Activated naive CD8-positive, alpha-beta T cell (primary cell): Measurements from ENCODE around the gene MEI1.
"Not testable (repeated sequence)": the region's sequence is repeated elsewhere in the genome, so short reads cannot be mapped to it uniquely, and the experiment has no call there.

Experiments used
- H3K27ac Mint-ChIP-seq: one replicate; pipeline ENCODE4 v1.8.0; 2021; ENCODE audit warnings: mixed read lengths
- H3K27me3 Mint-ChIP-seq: one replicate; pipeline ENCODE4 v1.8.0; 2021; ENCODE audit warnings: mixed read lengths
- H3K36me3 Mint-ChIP-seq: one replicate; pipeline ENCODE4 v1.8.0; 2021; ENCODE audit warnings: mixed read lengths
- H3K4me1 Mint-ChIP-seq: one replicate; pipeline ENCODE4 v1.8.0; 2021; ENCODE audit warnings: low read depth, mixed read lengths
- H3K4me3 Mint-ChIP-seq: one replicate; pipeline ENCODE4 v1.8.0; 2021; ENCODE audit warnings: mild to moderate bottlenecking, mixed read lengths
- H3K9me3 Mint-ChIP-seq: one replicate; pipeline ENCODE4 v1.8.0; 2021; ENCODE audit warnings: low read depth, mixed read lengths

The MEI1 gene

DNA sequence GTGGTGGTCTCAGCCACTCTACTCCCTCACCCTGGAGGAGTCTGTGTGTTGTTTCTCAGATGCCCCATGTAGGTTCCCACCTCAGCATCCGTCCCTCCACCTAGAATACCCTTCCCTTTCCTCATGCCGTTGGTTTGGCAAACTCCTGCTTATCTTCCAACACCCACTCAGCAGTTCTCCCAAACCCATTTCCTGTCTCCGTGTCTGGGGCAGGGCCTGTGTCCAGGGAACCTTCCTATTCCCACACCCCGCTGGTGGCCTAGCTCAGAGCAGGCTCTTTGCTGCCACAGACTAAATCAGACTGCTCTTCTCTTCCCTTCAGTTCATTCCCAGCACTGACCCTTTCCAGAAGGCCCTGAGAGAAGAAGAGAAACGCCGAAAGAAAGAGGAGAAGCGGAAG, 126.1 kb downstream of the MEI1 start:
- H3K27me3 Mint-ChIP-seq = no peaks in the 10 kb centered on the region
- peak overlapping the region; percentile 81 for H3K27ac Mint-ChIP-seq
- H3K9me3 Mint-ChIP-seq = no peaks in the 10 kb centered on the region
- peaks cover 35% of the 10 kb centered on the region for H3K4me1 Mint-ChIP-seq
- peaks cover 6% of the 10 kb centered on the region for H3K36me3 Mint-ChIP-seq
- H3K4me3 Mint-ChIP-seq = no peak overlapping the region

GRCh38 chr22:41826021-41826420, 126.7 kb downstream of the MEI1 start:
- Mint-ChIP-seq H3K9me3 (no peaks in the 10 kb centered on the region), H3K4me1 (peaks cover 37% of the 10 kb centered on the region), H3K36me3 (peaks cover 6% of the 10 kb centered on the region), H3K4me3 (no peak overlapping the region), H3K27ac (no peak overlapping the region), H3K27me3 (no peaks in the 10 kb centered on the region)

- Mint-ChIP-seq H3K4me3 (no peak overlapping the region), H3K36me3 (peaks cover 6% of the 10 kb centered on the region), H3K4me1 (peaks cover 40% of the 10 kb centered on the region), H3K27me3 (no peaks in the 10 kb centered on the region), H3K9me3 (no peaks in the 10 kb centered on the region), H3K27ac (peak overlapping the region; percentile 50)
These were observed 127.4 kb downstream of the MEI1 start for GRCh38 chr22:41826430-41827383.

GRCh38 chr22:41827671-41828070, 128.4 kb downstream of the MEI1 start:
- Mint-ChIP-seq H3K36me3 (peaks cover 6% of the 10 kb centered on the region), H3K27ac (peak overlapping the region; percentile 56), H3K4me1 (peaks cover 38% of the 10 kb centered on the region)

GRCh38 chr22:41828516-41828915, 129.2 kb downstream of the MEI1 start:
- Mint-ChIP-seq H3K27ac (peak overlapping the region; percentile 56), H3K27me3 (no peaks in the 10 kb centered on the region), H3K4me3 (no peak overlapping the region), H3K4me1 (peaks cover 34% of the 10 kb centered on the region), H3K36me3 (peaks cover 6% of the 10 kb centered on the region), H3K9me3 (no peaks in the 10 kb centered on the region)

More at GRCh38 chr22:41827671-41828070, 128.4 kb downstream of the MEI1 start:
- H3K9me3 Mint-ChIP-seq = no peaks in the 10 kb centered on the region
- no peaks in the 10 kb centered on the region for H3K27me3 Mint-ChIP-seq
- no peak overlapping the region for H3K4me3 Mint-ChIP-seq

GRCh38 chr22:41830174-41830573, 130.9 kb downstream of the MEI1 start:
- Mint-ChIP-seq H3K4me1 (peaks cover 35% of the 10 kb centered on the region), H3K36me3 (peaks cover 2% of the 10 kb centered on the region), H3K9me3 (no peaks in the 10 kb centered on the region), H3K27me3 (no peaks in the 10 kb centered on the region), H3K4me3 (no peak overlapping the region), H3K27ac (peak overlapping the region; percentile 66)

- Mint-ChIP-seq H3K4me3 (peak overlapping the region; percentile 93), H3K36me3 (peaks cover under 1% of the 10 kb centered on the region), H3K27me3 (no peaks in the 10 kb centered on the region), H3K4me1 (peaks cover 40% of the 10 kb centered on the region), H3K9me3 (no peaks in the 10 kb centered on the region), H3K27ac (peak overlapping the region; percentile 97)
These were observed 132.1 kb downstream of the MEI1 start for GRCh38 chr22:41831383-41831782.

GRCh38 chr22:41831828-41832552, 132.7 kb downstream of the MEI1 start:
- Mint-ChIP-seq H3K27me3 (no peaks in the 10 kb centered on the region), H3K36me3 (peaks cover 6% of the 10 kb centered on the region), H3K9me3 (no peaks in the 10 kb centered on the region), H3K27ac (peak overlapping the region; percentile 97), H3K4me1 (peaks cover 45% of the 10 kb centered on the region), H3K4me3 (peak overlapping the region; percentile 93)

- H3K27ac Mint-ChIP-seq = peak within 1 kb of the TSS; percentile 97
- H3K27me3 Mint-ChIP-seq = no peaks in the 10 kb centered on the region
- H3K4me1 Mint-ChIP-seq = peaks cover 46% of the 10 kb centered on the region
- peak within 1 kb of the TSS; percentile 95 for H3K4me3 Mint-ChIP-seq
- no peaks in the 10 kb centered on the region for H3K9me3 Mint-ChIP-seq
- peaks cover 6% of the 10 kb centered on the region for H3K36me3 Mint-ChIP-seq
These were observed 133.5 kb downstream of the MEI1 start, which contains the start of gene SREBF2 for GRCh38 chr22:41832553-41833368. TSS of gene SREBF2 (plus strand) at chr22:41833105. CDS start at chr22:41833271, 166 bp downstream.

GRCh38 chr22:41833369-41834004, 134.2 kb downstream of the MEI1 start:
- Mint-ChIP-seq H3K4me1 (peaks cover 50% of the 10 kb centered on the region), H3K4me3 (peak overlapping the region; percentile 95), H3K36me3 (peaks cover 10% of the 10 kb centered on the region)

GRCh38 chr22:41834005-41834944, 135.0 kb downstream of the MEI1 start:
- Mint-ChIP-seq H3K27me3 (no peaks in the 10 kb centered on the region), H3K4me1 (peaks cover 55% of the 10 kb centered on the region), H3K9me3 (no peaks in the 10 kb centered on the region), H3K27ac (peak overlapping the region; percentile 92), H3K4me3 (peak overlapping the region; percentile 95), H3K36me3 (peaks cover 14% of the 10 kb centered on the region)

More at GRCh38 chr22:41833369-41834004, 134.2 kb downstream of the MEI1 start:
- peak overlapping the region; percentile 92 for H3K27ac Mint-ChIP-seq
- H3K27me3 Mint-ChIP-seq = no peaks in the 10 kb centered on the region
- no peaks in the 10 kb centered on the region for H3K9me3 Mint-ChIP-seq

GRCh38 chr22:41835462-41835861, 136.2 kb downstream of the MEI1 start:
- not testable (repeated sequence) for H3K27me3 Mint-ChIP-seq, H3K27ac Mint-ChIP-seq, H3K9me3 Mint-ChIP-seq
- H3K36me3 Mint-ChIP-seq = peaks cover 18% of the 10 kb centered on the region
- H3K4me1 Mint-ChIP-seq = peaks cover 59% of the 10 kb centered on the region
- H3K4me3 Mint-ChIP-seq = peak overlapping the region; percentile 27

DNA sequence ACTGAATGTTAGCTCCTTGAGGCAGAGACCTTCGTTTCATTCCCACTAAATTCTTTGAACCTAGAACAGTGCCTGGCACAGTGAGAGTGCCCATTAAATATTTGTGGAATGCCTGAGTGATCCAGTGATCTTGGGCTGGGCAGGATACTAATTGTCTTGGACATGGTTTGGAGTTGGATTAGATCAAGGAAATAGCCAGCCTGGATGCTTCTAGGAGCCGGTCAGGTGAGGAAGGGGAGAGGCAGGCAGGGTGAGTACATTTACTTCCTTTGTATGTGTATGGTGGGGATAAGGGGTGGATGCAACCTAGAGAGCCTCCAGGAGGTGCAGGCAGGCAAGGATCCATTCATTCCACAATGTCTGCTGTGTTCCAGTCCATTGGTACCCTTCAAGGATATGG, 137.2 kb downstream of the MEI1 start:
- Mint-ChIP-seq H3K27me3 (no peaks in the 10 kb centered on the region), H3K27ac (peak overlapping the region; percentile 58), H3K9me3 (no peaks in the 10 kb centered on the region), H3K4me3 (no peak overlapping the region), H3K36me3 (peaks cover 18% of the 10 kb centered on the region), H3K4me1 (peaks cover 57% of the 10 kb centered on the region)
